Natural killer cell (primary cell): ENCODE measurements around the gene RDX. TPM values are rescaled to one million over a fixed set of nuclear protein-coding genes. Genes with fewer than 3 reads are reported as not detected.

Source experiments
- total RNA-seq, 4 donors: library from RNA; stranded (reverse); fragments of 120-200 nt in 1 of 4; gene quantifications; one replicate each; pipeline versions ENCODE4 v1.2.3 to v1.2.4, GENCODE V29; 2013 to 2022

RDX gene
- total RNA-seq, 3 donors from 2014 or later (not counting 1 experiment from before 2014, with no cell fraction given): 22.6 to 31.1 (median 25.9) TPM

Other genes starting within 250 kb of the RDX start
- under 1 TPM in 2 of 3 donors, not detected in 1; 0.16 to 0.45 TPM for gene ZC3H12C, start 203.2 kb downstream of the RDX start, total RNA-seq
- gene FDX1, start 133.3 kb upstream of the RDX start, total RNA-seq: 1 to 10 TPM; 6.7 to 7.9 (median 7.8) TPM